Measurements from ENCODE around the gene PIP5K1B. TPM values are rescaled to one million over a fixed set of nuclear protein-coding genes. Genes with fewer than 3 reads are reported as not detected.

The PIP5K1B gene
- total RNA-seq, 4 donors from 2014 or later, result 1.2 to 2.6 (median 2.0) TPM

DNA sequence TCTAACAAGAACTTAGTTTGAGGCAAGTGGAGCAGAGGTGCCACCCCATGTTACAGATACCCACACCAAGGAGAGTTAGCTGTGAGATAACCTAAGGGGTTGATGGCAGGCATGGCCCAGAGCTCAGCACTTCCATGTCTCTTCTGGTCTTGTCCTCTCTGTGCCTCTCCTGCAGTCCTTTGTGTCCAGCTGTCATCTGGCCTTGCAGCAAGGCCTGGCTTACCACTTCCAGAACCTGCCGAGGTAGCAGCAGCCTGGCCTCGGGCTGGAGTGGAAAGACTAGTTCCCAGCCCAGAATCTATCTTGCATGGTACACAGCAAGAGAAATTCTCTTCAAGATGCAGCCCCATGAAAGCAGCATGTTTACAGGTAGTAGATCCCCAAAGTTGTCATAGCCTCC is 41.5 kb downstream of the PIP5K1B start:
- Histone ChIP-seq H3K36me3 (no peaks in the 10 kb centered on the region), H3K27me3 (no peaks in the 10 kb centered on the region), H3K4me1 (no peaks in the 10 kb centered on the region), H3K27ac (no peak overlapping the region), H3K9me3 (no peaks in the 10 kb centered on the region), H3K4me3 (no peak overlapping the region)
- intact Hi-C loops (cut with DNase I; ENCODE audit: low total_unique reads), result no loop called here
- no peak for TF ChIP-seq POLR2A (IDR thresholded peaks at IDR 0.05)
- TF ChIP-seq, protein P1, sequence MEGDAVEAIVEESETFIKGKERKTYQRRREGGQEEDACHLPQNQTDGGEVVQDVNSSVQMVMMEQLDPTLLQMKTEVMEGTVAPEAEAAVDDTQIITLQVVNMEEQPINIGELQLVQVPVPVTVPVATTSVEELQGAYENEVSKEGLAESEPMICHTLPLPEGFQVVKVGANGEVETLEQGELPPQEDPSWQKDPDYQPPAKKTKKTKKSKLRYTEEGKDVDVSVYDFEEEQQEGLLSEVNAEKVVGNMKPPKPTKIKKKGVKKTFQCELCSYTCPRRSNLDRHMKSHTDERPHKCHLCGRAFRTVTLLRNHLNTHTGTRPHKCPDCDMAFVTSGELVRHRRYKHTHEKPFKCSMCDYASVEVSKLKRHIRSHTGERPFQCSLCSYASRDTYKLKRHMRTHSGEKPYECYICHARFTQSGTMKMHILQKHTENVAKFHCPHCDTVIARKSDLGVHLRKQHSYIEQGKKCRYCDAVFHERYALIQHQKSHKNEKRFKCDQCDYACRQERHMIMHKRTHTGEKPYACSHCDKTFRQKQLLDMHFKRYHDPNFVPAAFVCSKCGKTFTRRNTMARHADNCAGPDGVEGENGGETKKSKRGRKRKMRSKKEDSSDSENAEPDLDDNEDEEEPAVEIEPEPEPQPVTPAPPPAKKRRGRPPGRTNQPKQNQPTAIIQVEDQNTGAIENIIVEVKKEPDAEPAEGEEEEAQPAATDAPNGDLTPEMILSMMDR (IDR thresholded peaks at IDR 0.05 in 4 of 5, conservative IDR thresholded peaks at IDR 0.05 in 1 of 5), result no peak
- no peak for DNase-seq
- ATAC-seq, result no peak
- in situ Hi-C loops (cut with MboI; ENCODE audit: low sequenced_read_pairs in 4 of 4), result loop anchor here in 1 of 4 donors (25.0 kb wide), 1 partner anchor 91 kb away; no protein-coding TSS in a partner anchor

DNA sequence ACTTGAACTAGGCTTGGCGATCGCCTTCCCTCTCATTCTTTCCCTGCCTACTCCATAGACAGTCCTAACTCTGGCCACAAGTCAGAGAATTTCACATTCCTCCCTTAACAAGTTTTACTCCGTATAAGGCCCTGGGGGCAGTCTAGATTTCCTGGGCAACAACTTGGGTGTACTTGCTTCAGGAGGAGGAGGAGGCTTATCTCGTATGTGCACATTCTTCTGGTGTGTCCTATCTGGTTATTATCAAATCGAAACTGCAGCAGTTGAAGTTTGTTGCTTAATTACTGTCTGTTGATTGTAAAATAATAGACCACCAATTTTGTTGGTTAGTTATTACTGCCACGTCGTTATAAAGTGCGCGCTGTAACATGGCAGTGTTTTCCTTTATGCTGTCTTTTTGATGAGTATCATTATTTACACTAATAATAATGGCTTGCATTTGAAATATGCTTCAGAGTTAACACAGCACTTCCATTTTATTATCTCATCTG is 42.0 kb downstream of the PIP5K1B start:
- H3K36me3 ChIP-seq, result no peaks in the 10 kb centered on the region
- no peak overlapping the region for H3K27ac ChIP-seq
- intact Hi-C loops (cut with DNase I; ENCODE audit: low total_unique reads) (no loop called here), in situ Hi-C loops (cut with MboI; ENCODE audit: low sequenced_read_pairs in 4 of 4) (loop anchor here in 1 of 4 donors (25.0 kb wide), 1 partner anchor 90 kb away; no protein-coding TSS in a partner anchor)
- no peak for TF ChIP-seq POLR2A (IDR thresholded peaks at IDR 0.05)
- TF ChIP-seq, protein P1 (IDR thresholded peaks at IDR 0.05 in 4 of 5, conservative IDR thresholded peaks at IDR 0.05 in 1 of 5), result no peak
- H3K4me3 ChIP-seq, result no peak overlapping the region
- ATAC-seq (no peak), DNase-seq (no peak)
- H3K9me3 ChIP-seq, result no peaks in the 10 kb centered on the region
- no peaks in the 10 kb centered on the region for H3K4me1 ChIP-seq
- no peaks in the 10 kb centered on the region for H3K27me3 ChIP-seq

GRCh38 chr9:68749135-68749534 is 44.1 kb downstream of the PIP5K1B start:
- Histone ChIP-seq H3K27ac (no peak overlapping the region), H3K27me3 (no peaks in the 10 kb centered on the region), H3K4me3 (no peak overlapping the region), H3K36me3 (no peaks in the 10 kb centered on the region), H3K4me1 (no peaks in the 10 kb centered on the region), H3K9me3 (no peaks in the 10 kb centered on the region)
- ATAC-seq (no peak), DNase-seq (no peak)
- intact Hi-C loops (cut with DNase I; ENCODE audit: low total_unique reads), result no loop called here
- in situ Hi-C loops (cut with MboI; ENCODE audit: low sequenced_read_pairs in 4 of 4), result loop anchor here in 1 of 4 donors (25.0 kb wide), 1 partner anchor 88 kb away; no protein-coding TSS in a partner anchor
- no peak for TF ChIP-seq POLR2A (IDR thresholded peaks at IDR 0.05)

DNA sequence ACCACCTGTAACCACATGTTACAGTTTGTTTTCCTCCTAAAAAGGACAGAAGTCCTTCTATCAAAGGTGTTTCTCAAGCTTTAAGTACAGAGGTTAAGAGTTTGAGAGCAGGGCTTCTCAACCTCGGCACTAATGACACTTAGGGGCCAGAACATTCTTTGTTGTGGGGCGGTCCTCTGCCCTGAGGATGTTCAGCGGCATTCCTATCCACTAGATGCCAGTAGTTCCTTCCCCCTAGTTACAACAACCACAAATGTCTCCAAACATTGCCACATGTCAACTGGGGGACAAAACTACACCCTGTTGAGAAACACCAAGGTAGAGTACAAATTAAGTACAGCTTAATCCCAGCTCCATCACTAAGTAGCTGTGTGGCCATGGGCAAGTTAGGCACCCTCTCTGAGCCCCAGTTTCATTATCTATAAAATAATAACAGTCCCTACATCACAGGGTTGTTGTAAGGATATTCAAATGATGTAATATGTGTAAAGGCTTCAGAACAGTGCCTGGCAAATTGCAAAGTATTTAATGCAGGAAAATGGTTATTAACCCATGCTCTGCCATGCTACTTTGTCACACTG is 44.6 kb downstream of the PIP5K1B start:
- Histone ChIP-seq H3K9me3 (no peaks in the 10 kb centered on the region), H3K4me1 (no peaks in the 10 kb centered on the region), H3K27me3 (no peaks in the 10 kb centered on the region), H3K36me3 (no peaks in the 10 kb centered on the region), H3K27ac (no peak overlapping the region), H3K4me3 (no peak overlapping the region)
- ATAC-seq (no peak), DNase-seq (no peak)
- TF ChIP-seq, protein P1 (IDR thresholded peaks at IDR 0.05 in 4 of 5, conservative IDR thresholded peaks at IDR 0.05 in 1 of 5), result no peak
- no peak for TF ChIP-seq POLR2A (IDR thresholded peaks at IDR 0.05)
- in situ Hi-C loops (cut with MboI; ENCODE audit: low sequenced_read_pairs in 4 of 4) (loop anchor here in 1 of 4 donors (25.0 kb wide), 1 partner anchor 88 kb away; no protein-coding TSS in a partner anchor), intact Hi-C loops (cut with DNase I; ENCODE audit: low total_unique reads) (no loop called here)

GRCh38 chr9:68750255-68750654 is 45.2 kb downstream of the PIP5K1B start:
- H3K4me1 ChIP-seq, result no peaks in the 10 kb centered on the region
- no peak overlapping the region for H3K27ac ChIP-seq
- in situ Hi-C loops (cut with MboI; ENCODE audit: low sequenced_read_pairs in 4 of 4), result no loop called here
- ATAC-seq (no peak), DNase-seq (no peak)
- no peak overlapping the region for H3K4me3 ChIP-seq
- H3K27me3 ChIP-seq, result no peaks in the 10 kb centered on the region
- no peak for TF ChIP-seq POLR2A (IDR thresholded peaks at IDR 0.05)
- TF ChIP-seq, protein P1 (IDR thresholded peaks at IDR 0.05 in 4 of 5, conservative IDR thresholded peaks at IDR 0.05 in 1 of 5), result no peak
- no peaks in the 10 kb centered on the region for H3K9me3 ChIP-seq
- intact Hi-C loops (cut with DNase I; ENCODE audit: low total_unique reads), result no loop called here
- no peaks in the 10 kb centered on the region for H3K36me3 ChIP-seq
